ENCODE data around the gene TWNK. TPM values are rescaled to one million over a fixed set of nuclear protein-coding genes. Genes with fewer than 3 reads are reported as not detected.

TWNK gene
- total RNA-seq, 1 donor from 2014 or later = 41.1 TPM

GRCh38 chr10:101011517-101012423 lies 24.4 kb downstream of the TWNK start:
- no peaks in the 10 kb centered on the region for H3K36me3 Mint-ChIP-seq (ENCODE audit: low read depth)
- no peak overlapping the region for H3K4me3 Mint-ChIP-seq
- H3K9me3 Mint-ChIP-seq = no peaks in the 10 kb centered on the region
- H3K4me1 Mint-ChIP-seq (ENCODE audit: low read depth) = peaks cover 27% of the 10 kb centered on the region
- H3K27me3 Mint-ChIP-seq (ENCODE audit: insufficient read depth) = peaks cover 18% of the 10 kb centered on the region
- H3K27ac Mint-ChIP-seq = no peak overlapping the region
- no peak for DNase-seq (ENCODE audit: low spot score)
- intact Hi-C loops (cut with micrococcal nuclease) = loop anchor here (2.0 to 5.0 kb wide), 2 partner anchors 99 to 449 kb away; partner anchors contain the start of gene SLF2

- Mint-ChIP-seq H3K36me3 (ENCODE audit: low read depth) (no peaks in the 10 kb centered on the region), H3K4me1 (ENCODE audit: low read depth) (peaks cover 27% of the 10 kb centered on the region), H3K4me3 (no peak overlapping the region), H3K27me3 (ENCODE audit: insufficient read depth) (peaks cover 26% of the 10 kb centered on the region), H3K27ac (peak overlapping the region; percentile 64), H3K9me3 (no peaks in the 10 kb centered on the region)
- intact Hi-C loops (cut with micrococcal nuclease) = loop anchor here (1.0 to 5.0 kb wide), 5 partner anchors 14 to 450 kb away; partner anchors contain the start of genes PDZD7, SEMA4G, SFXN3 and SLF2
- peak; percentile 58 for DNase-seq (ENCODE audit: low spot score)
Observed at GRCh38 chr10:101012525-101013364, 25.4 kb downstream of the TWNK start.

DNA sequence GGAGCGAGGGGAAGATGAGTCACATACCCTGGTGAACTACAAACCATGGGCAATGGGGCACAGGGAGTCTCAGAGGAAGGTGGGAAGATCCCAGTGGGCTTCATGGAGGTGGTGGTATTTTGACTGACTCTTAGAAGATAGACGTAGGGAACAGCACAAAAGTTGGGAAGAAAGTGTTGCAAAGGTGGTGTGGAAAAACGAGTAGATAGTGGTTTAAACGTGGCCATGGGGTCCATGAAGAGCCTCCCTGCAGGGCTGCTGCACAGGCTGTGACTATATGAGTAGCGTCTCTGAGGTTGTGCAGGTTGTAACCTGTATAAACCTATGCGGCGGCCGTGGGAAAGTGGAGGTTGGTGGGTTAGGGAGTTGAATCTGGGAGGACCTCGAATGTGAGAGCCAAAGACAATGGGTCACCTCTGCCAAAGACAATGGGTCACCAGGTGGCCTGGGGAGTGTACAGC lies 26.1 kb downstream of the TWNK start:
- DNase-seq (ENCODE audit: low spot score) = no peak

GRCh38 chr10:101014230-101014884 lies 27.0 kb downstream of the TWNK start:
- intact Hi-C loops (cut with micrococcal nuclease) = loop anchor here (5.0 kb wide), 1 partner anchor 452 kb away; no protein-coding TSS in a partner anchor
- no peak overlapping the region for H3K4me3 Mint-ChIP-seq
- H3K9me3 Mint-ChIP-seq = no peaks in the 10 kb centered on the region
- H3K4me1 Mint-ChIP-seq (ENCODE audit: low read depth) = peaks cover 27% of the 10 kb centered on the region
- peak overlapping the region; percentile 33 for H3K27ac Mint-ChIP-seq
- DNase-seq (ENCODE audit: low spot score) = peak; percentile 60
- H3K36me3 Mint-ChIP-seq (ENCODE audit: low read depth) = no peaks in the 10 kb centered on the region
- H3K27me3 Mint-ChIP-seq (ENCODE audit: insufficient read depth) = peaks cover 34% of the 10 kb centered on the region

More for the DNA sequence above, 26.1 kb downstream of the TWNK start:
- no peaks in the 10 kb centered on the region for H3K9me3 Mint-ChIP-seq
- peaks cover 28% of the 10 kb centered on the region for H3K27me3 Mint-ChIP-seq (ENCODE audit: insufficient read depth)
- H3K4me1 Mint-ChIP-seq (ENCODE audit: low read depth) = peaks cover 27% of the 10 kb centered on the region
- H3K4me3 Mint-ChIP-seq = no peak overlapping the region
- intact Hi-C loops (cut with micrococcal nuclease) = loop anchor here (1.0 to 5.0 kb wide), 5 partner anchors 15 to 451 kb away; partner anchors contain the start of genes PDZD7, SEMA4G, SFXN3 and SLF2
- H3K36me3 Mint-ChIP-seq (ENCODE audit: low read depth) = no peaks in the 10 kb centered on the region
- peak overlapping the region; percentile 64 for H3K27ac Mint-ChIP-seq

- no peak for DNase-seq (ENCODE audit: low spot score)
- Mint-ChIP-seq H3K27ac (peak overlapping the region; percentile 15), H3K4me3 (no peak overlapping the region), H3K27me3 (ENCODE audit: insufficient read depth) (peaks cover 37% of the 10 kb centered on the region), H3K36me3 (ENCODE audit: low read depth) (no peaks in the 10 kb centered on the region), H3K9me3 (no peaks in the 10 kb centered on the region), H3K4me1 (ENCODE audit: low read depth) (peaks cover 27% of the 10 kb centered on the region)
- intact Hi-C loops (cut with micrococcal nuclease) = loop anchor here (5.0 kb wide), 2 partner anchors 37 to 453 kb away; no protein-coding TSS in a partner anchor
Observed at GRCh38 chr10:101014966-101015581, 27.7 kb downstream of the TWNK start.

DNA sequence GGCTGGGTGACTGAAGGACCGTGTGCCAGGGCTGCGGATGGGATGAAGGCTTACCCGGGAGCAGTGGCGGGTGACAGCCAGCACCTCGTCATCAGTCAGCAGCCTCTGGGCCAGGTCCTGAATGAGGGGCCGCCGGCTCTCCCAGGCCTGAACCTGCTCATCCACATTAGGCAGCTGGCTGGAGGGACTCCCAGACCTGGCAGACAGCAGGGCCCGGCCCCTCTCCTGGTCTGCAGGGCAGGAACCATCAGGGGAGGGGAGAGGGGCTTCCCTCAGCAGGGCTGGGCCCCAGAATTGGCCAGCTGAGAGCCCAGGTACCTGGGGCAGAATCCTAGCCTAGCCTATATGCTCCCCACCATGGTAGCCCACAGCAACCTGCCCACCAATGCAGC lies 28.2 kb downstream of the TWNK start:
- Mint-ChIP-seq H3K36me3 (ENCODE audit: low read depth) (no peaks in the 10 kb centered on the region), H3K4me1 (ENCODE audit: low read depth) (peaks cover 27% of the 10 kb centered on the region), H3K9me3 (no peaks in the 10 kb centered on the region), H3K27ac (peak overlapping the region; percentile 15), H3K27me3 (ENCODE audit: insufficient read depth) (peaks cover 37% of the 10 kb centered on the region), H3K4me3 (no peak overlapping the region)
- DNase-seq (ENCODE audit: low spot score) = no peak
- intact Hi-C loops (cut with micrococcal nuclease) = loop anchor here (5.0 kb wide), 1 partner anchor 37 kb away; no protein-coding TSS in a partner anchor

- peaks cover 27% of the 10 kb centered on the region for H3K4me1 Mint-ChIP-seq (ENCODE audit: low read depth)
- H3K36me3 Mint-ChIP-seq (ENCODE audit: low read depth) = no peaks in the 10 kb centered on the region
- intact Hi-C loops (cut with micrococcal nuclease) = loop anchor here (5.0 kb wide), 1 partner anchor 35 kb away; no protein-coding TSS in a partner anchor
- no peaks in the 10 kb centered on the region for H3K9me3 Mint-ChIP-seq
- H3K27ac Mint-ChIP-seq = no peak overlapping the region
- no peak for DNase-seq (ENCODE audit: low spot score)
- H3K27me3 Mint-ChIP-seq (ENCODE audit: insufficient read depth) = peaks cover 40% of the 10 kb centered on the region
- no peak overlapping the region for H3K4me3 Mint-ChIP-seq
Observed at GRCh38 chr10:101016814-101017213, 29.5 kb downstream of the TWNK start.

GRCh38 chr10:101018118-101018599 lies 30.8 kb downstream of the TWNK start:
- Mint-ChIP-seq H3K36me3 (ENCODE audit: low read depth) (no peaks in the 10 kb centered on the region), H3K27ac (no peak overlapping the region), H3K4me1 (ENCODE audit: low read depth) (peaks cover 20% of the 10 kb centered on the region), H3K9me3 (no peaks in the 10 kb centered on the region), H3K27me3 (ENCODE audit: insufficient read depth) (peaks cover 39% of the 10 kb centered on the region), H3K4me3 (no peak overlapping the region)
- intact Hi-C loops (cut with micrococcal nuclease) = loop anchor here (5.0 kb wide), 1 partner anchor 34 kb away; no protein-coding TSS in a partner anchor
- DNase-seq (ENCODE audit: low spot score) = no peak

DNA sequence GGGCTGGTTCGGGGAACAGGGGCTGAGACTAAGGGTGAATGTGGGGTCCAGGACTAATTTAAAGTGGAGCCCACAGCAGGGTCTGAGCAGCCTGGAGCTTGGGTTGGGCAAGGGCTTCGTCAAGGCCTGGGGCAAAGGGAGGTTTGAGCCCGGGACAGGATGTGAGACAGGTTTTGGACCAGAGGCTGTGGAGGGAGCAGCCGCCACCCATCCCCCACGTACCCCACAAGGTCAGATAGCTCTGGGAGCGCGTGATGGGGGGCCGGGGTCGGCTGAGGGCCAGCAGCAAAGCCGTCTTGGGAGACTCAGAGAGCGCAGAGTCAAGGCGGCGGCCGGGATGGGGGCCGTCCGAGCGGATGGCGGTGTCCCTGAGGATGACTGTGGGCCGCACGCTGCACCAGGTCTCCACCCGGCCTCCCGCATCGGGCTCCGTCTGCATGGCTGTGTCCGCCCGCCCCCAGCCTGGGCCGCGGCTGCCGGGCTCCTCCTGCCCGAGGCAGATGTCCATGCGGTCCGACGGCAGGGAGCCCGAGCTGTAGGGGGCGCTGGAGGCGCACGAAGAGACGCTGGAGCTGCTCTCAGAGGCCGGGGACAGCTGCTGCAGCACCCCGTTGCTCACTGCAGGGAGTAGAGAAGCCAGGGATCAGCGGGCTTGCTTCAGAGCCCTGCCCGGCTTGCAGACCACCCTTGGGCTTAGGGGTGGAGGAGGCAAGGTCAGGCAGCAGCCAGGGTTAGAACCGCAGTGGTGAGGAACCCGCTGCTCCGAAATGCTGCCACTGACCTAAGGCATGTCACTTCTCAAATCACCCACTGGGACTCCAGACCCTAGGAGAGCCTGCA lies 31.5 kb downstream of the TWNK start:
- H3K4me3 Mint-ChIP-seq = no peak overlapping the region
- peaks cover 34% of the 10 kb centered on the region for H3K27me3 Mint-ChIP-seq (ENCODE audit: insufficient read depth)

GRCh38 chr10:101019440-101019703 lies 32.0 kb downstream of the TWNK start:
- intact Hi-C loops (cut with micrococcal nuclease) = loop anchor here (1.0 to 5.0 kb wide), 4 partner anchors 12 to 123 kb away; partner anchors contain the start of genes PDZD7 and SFXN3
- H3K9me3 Mint-ChIP-seq = no peaks in the 10 kb centered on the region
- H3K4me3 Mint-ChIP-seq = no peak overlapping the region
- H3K36me3 Mint-ChIP-seq (ENCODE audit: low read depth) = no peaks in the 10 kb centered on the region
- peaks cover 12% of the 10 kb centered on the region for H3K4me1 Mint-ChIP-seq (ENCODE audit: low read depth)
- DNase-seq (ENCODE audit: low spot score) = no peak
- no peak overlapping the region for H3K27ac Mint-ChIP-seq
- H3K27me3 Mint-ChIP-seq (ENCODE audit: insufficient read depth) = peaks cover 31% of the 10 kb centered on the region

More for the DNA sequence above, 31.5 kb downstream of the TWNK start:
- H3K9me3 Mint-ChIP-seq = no peaks in the 10 kb centered on the region
- peaks cover 17% of the 10 kb centered on the region for H3K4me1 Mint-ChIP-seq (ENCODE audit: low read depth)
- no peaks in the 10 kb centered on the region for H3K36me3 Mint-ChIP-seq (ENCODE audit: low read depth)
- intact Hi-C loops (cut with micrococcal nuclease) = loop anchor here (1.0 to 5.0 kb wide), 4 partner anchors 12 to 123 kb away; partner anchors contain the start of genes PDZD7 and SFXN3
- no peak overlapping the region for H3K27ac Mint-ChIP-seq
- peak; percentile 71 for DNase-seq (ENCODE audit: low spot score)

DNA sequence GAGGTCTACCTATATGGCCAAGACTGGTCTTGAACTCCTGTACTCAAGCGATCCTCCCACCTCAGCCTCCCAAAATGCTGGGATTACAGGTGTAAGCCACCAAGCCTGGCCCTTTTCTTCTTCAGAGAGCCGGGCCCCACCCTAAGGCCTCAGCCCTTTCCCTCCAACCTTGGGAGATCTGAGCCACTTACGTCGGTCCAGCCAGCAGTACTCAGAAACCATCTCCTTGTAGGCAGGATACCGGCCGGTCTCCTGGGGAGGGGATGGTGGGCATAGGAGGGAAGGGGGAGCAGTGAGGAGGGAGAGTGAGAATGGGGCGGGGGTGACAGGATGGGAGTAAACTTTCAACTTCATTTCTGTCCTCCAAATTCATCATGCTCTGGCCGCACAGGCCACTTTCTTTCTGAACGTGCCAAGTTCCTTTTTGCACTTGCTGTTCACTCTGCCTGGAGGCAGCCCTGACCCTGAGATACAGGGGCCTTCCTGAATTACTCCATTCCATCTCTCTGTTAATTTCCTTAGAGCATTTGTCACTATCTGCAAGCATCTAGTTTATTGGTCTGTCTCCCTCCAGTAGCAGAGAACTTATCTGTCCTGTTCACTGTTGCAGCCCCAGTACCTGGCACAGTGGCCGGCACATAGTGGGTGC lies 33.2 kb downstream of the TWNK start:
- Mint-ChIP-seq H3K4me3 (no peak overlapping the region), H3K36me3 (ENCODE audit: low read depth) (no peaks in the 10 kb centered on the region), H3K9me3 (no peaks in the 10 kb centered on the region), H3K27ac (no peak overlapping the region), H3K27me3 (ENCODE audit: insufficient read depth) (peaks cover 30% of the 10 kb centered on the region), H3K4me1 (ENCODE audit: low read depth) (peaks cover under 1% of the 10 kb centered on the region)
- intact Hi-C loops (cut with micrococcal nuclease) = no loop called here
- DNase-seq (ENCODE audit: low spot score) = no peak
